KBM-7 (cell line): Measurements from ENCODE around the gene CNTLN.
"Not testable (repeated sequence)": the region's sequence is repeated elsewhere in the genome, so short reads cannot be mapped to it uniquely, and the experiment has no call there.

Source experiments
- DNase-seq: peaks from one replicate; pipeline ENCODE4 v3.0.0-alpha.2; 2015
- in situ Hi-C: fragments of 300-500 bp; cut with MboI; formaldehyde crosslinking; loops from 2 replicates; pipeline ENCODE4 v1.14.3; 2020; ENCODE audit warnings: low sequenced_read_pairs, low pct_unique_long_range_greater_than_20kb, mixed read lengths

CNTLN gene

DNA sequence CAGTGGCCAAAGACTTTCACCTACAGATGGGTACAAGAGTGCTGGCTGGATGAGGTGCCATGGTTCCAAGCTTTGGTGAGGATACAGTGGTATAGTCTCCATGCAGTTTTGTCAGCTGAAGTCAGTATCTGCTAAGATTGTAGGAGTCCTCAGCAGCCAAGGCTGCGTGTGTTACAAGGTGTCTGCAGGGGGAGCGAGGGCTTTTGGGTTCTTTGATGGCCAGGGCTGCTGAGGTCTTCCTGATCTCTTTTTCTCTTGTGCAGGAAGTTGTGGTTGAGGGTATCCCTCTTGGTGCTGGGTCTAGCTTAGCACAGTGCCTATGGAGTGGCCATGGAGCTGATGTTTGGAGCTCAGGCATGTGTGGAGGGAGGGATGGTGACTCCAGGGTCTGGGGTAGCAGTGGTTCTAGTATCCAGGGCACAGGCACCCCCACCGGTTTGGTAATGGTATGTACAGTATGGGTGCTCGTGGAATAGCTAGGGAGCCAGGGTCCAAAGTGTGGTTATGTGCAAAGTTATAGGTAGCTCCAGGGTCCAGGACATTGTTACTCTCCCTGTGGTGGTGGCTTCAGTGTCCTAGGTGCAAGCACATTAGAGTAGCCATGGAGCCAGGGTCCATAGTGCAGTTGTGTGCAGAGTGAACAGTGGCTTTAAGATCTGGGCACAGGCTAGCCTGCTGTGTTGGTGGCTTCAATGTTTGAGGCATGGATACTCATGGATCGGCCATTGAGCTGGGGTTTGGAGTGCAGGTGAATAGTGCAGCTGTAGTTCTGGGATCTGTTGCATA is 36.7 kb downstream of the CNTLN start:
- DNase-seq = no peak
- in situ Hi-C loops = no loop called here

DNA sequence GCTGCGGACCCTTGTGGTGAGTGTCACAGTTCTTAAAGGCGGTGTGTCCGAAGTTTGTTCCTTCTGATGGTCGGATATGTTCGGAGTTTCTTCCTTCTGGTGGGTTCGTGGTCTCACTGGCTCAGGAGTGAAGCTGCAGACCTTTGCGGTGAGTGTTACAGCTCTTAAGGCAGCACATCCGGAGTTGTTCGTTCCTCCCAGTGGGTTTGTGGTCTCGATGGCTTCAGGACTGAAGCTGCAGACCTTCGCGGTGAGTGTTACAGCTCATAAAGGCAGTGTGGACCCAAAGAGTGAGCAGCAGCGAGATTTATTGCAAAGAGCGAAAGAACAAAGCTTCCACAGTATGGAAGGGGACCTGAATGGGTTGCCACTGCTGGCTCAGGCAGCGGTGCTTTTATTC is 42.7 kb downstream of the CNTLN start:
- DNase-seq, in situ Hi-C loops: not testable (repeated sequence)

DNA sequence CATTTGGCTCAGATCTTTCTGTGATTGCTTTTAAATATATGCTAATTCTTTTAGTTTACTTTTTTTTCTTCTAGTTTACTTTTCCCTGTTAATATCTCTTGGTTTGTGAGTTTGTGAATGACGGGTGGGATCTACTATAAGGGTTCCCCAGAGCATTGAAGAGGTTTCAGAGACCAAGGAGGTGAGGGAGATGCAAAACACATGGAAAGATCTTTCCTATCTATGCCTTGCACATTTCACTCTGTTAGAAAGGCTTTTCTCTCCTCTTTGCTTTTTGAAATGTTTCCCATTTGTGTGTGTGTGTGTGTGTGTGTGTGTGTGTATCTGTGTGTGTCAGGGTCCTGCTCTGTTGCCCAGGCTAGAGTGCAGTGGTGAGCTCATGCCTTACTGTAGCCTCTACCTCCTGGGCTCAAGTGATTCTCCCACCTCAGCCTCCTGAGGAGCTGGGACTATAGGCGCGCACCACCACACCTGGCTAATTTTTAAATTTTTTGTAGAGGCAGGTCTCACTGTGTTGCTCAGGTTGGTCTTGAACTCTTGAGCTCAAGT is 50.7 kb downstream of the CNTLN start:
- in situ Hi-C loops = no loop called here
- DNase-seq = no peak

DNA sequence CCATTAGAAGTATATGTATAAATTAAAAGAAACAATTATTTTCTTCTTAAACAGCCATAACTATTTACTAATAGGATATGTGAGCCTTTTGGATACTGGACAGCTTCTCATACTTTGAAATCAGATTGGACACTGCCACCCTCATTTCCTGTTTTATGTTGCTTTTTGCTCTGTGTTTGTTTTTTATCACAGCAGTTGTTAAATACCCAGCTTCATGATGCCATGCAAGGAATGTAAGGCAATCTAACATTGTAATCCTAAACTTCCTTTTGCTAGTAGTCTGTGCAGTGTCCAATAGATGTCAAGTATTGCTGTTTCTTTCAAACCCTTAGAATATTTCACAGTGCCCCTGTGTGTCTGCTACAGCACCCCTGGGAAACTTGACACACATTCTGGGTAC is 56.2 kb downstream of the CNTLN start:
- no peak for DNase-seq
- in situ Hi-C loops = no loop called here

DNA sequence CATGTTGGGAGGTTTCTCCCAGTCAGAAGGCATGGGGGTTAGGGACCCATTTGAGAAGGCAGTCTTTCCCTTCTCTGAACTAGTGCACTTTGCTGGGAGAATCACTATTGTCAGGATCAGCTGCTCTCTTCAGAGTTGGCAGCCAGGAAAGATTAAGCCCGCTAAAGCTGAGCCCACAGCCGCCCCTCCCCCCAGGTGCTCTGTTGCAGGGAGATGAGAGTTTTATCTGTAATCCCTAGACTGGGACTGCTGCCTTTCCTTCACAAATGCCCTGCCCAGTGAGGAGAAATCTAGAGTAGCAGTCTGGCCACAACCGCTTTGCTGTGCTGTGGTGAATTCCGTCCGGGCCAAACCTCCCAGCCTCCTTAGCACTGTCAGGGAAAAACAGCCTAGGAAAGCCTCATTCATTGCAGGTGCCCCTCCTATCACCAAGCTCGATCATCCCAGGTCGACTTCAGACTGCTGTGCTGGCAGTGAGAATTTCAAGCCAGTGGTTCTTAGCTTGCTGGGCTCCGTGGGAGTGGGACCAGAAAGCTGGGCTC is 69.8 kb downstream of the CNTLN start:
- in situ Hi-C loops = no loop called here
- no peak for DNase-seq

DNA sequence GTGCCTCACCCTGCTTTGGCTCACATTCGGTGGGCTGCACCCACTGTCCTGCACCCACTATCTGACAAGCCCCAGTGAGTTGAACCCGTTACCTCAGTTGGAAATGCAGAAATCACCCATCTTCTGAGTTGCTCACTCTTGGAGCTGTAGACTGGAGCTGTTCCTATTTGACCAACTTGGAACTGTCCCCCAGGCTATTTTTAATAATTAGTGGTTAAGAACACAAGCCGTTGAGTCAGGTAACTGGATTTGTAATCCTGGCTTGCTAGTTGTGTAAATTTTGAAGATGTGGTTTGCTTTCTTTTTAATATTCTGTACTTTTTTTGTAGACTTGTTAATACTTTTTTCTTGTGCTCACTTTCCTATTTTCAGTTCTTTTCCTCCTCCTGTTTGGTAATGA is 81.2 kb downstream of the CNTLN start:
- in situ Hi-C loops = no loop called here
- no peak for DNase-seq

DNA sequence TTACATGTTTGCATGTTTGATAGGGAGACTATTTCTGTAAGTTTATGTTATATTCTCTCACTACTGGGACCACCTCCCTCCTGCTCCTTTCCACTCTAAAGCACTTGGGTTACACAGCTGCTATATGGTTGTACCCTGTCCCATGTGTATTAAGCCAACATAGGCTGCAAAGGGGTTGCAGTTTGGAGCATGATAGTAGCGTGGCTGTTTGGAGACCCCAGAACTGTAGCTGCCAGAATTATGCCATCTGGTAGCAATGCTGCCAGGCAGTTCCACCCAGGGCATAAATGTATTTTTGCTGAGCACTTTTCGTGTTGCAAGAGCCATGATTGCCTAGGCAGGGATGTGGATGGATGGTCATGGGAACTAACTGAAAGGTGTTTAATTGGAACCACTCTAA is 81.8 kb downstream of the CNTLN start:
- in situ Hi-C loops = no loop called here
- no peak for DNase-seq

DNA sequence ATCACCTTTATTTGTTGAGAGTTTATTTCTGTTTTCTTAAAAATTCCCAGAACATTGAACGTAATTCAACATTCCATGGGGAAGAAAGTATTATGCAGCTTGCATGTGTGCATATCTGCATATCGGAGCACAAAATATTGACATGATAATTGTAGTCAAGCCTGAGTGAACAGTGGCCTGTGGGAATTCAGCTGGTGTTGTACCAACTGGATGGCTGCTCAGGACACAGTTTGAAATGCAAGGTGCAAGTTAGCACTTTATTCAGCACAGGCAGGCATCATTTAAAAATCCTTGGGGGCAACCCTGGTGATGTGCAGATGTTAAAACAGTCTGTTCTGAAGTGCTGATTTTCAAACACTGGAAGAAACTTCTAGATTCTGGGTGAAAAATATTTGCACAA is 82.4 kb downstream of the CNTLN start:
- in situ Hi-C loops = no loop called here
- DNase-seq = no peak

DNA sequence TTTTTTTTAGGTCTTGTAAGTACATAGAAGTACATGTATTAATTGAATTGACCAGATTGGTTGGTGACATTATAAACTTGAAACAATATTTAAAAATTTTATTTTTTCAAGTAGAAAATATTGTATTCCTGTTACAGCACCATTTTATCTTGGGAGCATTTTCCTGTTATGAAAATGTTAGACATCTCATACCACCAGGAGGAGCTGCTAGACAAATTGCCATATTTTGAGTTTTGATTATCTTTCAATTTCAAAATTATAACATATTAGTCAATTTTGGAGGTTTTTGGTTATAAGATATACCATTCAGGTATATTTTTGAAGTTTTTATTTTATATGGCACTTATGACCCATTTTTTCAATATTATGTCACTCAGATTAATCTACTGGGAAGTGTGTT is 84.4 kb downstream of the CNTLN start:
- in situ Hi-C loops = no loop called here
- no peak for DNase-seq

DNA sequence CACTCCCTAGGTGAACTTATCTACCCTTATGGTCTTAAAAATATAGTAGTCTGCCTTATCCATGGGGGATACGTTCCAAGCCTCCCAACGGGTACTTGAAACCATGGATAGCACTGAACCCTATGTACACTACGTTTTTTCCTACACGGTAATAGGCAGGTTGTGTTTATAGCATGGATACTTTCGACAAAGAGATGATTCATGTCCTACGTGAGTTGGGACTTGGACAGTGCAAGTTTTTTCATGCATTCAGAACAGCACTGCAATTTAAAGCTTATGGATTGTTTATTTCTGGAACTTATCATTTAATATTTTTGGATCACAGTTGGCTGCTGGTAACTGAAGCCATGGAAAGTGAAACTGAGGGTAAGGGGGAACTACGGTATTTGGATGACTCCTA is 88.1 kb downstream of the CNTLN start:
- no peak for DNase-seq
- in situ Hi-C loops = no loop called here

DNA sequence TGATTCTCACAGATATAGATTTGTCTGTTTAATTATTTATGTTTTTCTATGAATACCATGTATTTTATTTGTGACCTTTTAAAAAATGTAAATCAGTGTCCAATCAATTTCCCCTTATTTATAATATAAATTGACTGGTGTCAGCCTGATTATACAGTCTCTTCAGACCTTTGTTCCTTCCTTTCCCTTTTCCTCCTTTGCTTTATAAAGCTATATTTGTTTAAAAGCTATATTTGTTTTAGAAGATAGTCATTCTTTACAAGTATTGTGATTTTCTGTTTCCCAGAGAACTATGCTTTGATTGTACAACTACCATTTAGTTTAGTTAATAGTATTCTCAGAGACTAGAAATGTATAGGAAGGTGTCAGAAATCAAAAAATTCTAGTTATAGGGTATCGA is 90.6 kb downstream of the CNTLN start:
- DNase-seq = no peak

DNA sequence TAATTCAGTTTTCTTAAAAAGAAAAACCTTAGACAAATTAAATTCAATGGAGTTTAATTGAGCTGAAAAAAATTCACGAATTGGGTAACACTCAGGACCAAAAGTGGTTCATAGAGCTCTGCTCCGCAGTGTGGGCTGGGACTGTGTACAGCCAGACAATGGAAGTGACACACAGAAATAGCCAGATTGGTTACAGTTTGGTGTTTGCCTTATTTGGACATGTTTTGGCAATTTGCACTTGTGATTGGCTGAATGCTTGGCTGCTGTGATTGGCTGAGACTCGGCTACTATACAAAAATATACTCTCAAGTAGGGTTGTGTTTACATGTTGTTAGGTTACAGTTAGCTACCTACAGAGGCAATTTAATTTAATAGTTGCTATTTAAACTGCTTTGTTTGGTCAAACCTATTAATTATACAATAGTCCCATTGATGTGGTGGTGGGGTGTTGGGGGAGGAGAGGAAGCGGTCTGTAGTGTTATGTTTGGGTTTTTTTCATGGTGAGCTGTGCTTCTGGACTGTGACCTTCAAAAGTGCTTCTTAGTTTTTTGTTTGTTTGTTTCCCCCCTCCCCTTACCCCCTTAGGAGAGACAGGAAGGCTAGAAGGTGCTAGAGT is 95.2 kb downstream of the CNTLN start:
- in situ Hi-C loops = no loop called here
- no peak for DNase-seq

More for the DNA sequence above, 90.6 kb downstream of the CNTLN start:
- in situ Hi-C loops = no loop called here

DNA sequence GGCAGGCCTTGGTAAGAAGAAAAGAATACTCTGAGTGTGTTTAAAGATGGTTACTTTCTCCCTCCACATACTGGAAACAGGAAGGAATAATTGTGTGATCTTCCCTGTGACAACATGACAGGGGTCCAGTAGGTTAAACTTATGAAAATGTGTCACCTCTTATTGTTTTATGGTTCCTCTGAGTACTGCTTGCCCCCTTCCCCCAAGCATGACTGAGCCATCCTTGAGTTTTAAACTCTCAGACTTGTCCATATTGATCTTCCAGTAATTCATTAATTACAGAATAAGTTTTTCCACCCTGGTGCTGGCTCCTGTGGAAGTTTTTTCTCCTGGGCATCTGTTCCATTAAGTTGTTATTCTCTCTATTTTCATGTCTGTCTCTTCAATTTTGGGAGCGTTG is 95.8 kb downstream of the CNTLN start:
- DNase-seq = no peak
- in situ Hi-C loops = no loop called here

DNA sequence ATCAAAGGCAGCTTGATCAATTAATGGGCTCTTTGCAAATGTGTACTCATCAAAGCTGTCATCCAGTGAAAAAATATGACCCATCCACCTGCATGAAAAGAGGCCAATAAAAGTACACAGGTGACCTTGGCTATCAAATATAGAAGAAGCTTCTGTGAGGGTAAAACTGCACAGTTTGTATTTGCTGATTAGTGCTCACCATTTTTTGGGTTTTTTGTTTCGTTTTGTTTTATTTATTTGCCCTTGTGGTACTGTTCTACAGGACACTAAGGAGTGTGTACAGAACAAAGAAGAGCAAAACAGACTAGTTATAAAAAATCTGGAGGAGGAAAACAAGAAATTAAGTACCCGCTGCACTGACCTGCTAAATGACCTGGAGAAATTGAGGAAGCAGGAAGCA is 101.3 kb downstream of the CNTLN start:
- in situ Hi-C loops = no loop called here
- DNase-seq = no peak

DNA sequence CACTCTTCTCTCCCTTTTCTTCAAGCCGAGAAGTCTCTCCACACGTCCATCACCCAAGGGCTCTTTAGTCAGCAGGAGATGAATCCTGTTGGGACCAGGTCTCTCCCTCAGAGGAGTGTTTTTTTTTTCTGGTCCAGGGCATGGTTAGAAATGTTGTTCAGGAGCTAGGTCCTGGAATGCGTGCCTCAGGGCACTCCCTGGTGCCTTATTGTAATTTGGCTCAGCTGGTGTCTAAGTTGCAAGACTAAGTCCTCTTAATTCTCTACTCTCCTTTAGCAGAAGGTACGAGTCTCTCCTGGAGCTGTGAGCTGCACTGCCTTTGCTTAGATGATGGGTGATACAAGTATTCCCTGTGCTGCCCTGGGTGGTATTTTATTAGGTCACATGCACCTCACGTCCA is 111.9 kb downstream of the CNTLN start:
- in situ Hi-C loops = no loop called here
- DNase-seq = no peak

DNA sequence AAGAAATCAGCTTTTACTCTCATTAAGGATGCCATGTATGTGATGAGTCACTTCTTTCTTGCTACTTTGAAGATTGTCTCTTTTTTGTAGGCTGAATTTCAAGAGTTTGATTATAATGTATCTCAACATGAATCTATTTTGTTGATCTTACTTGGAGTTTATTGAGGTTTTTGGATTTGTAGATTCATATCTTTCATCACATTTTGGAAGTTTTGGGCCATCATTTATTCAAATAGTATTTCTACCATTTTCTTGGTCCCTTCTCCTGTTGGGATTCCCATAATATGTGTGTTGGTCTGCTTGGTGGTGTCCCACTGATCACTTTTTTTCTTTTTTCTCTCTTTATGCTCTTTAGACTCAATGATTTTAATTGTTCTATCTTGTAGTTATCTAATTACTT is 116.3 kb downstream of the CNTLN start:
- in situ Hi-C loops = no loop called here
- no peak for DNase-seq

DNA sequence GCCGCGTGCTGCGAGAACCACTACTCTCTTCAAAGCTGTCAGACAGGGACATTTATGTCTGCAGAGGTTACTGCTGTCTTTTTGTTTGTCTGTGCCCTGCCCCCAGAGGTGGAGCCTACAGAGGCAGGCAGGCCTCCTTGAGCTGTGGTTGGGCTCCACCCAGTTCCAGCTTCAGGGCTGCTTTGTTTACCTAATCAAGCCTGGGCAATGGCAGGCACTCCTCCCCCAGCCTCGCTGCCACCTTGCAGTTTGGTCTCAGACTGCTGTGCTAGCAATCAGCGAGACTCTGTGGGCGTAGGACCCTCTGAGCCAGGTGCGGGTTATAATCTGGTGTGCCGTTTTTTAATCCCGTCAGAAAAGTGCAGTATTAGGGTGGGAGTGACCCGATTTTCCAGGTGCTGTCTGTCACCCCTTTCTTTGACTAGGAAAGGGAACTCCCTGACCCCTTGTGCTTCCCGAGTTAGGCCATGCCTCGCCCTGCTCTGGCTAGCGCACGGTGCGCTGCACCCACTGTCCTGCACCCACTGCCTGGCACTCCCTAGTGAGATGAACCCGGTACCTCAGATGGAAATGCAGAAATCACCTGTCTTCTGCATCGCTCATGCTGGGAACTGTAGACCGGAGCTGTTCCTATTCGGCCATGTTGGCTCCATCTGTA is 133.8 kb downstream of the CNTLN start:
- DNase-seq, in situ Hi-C loops: not testable (repeated sequence)

DNA sequence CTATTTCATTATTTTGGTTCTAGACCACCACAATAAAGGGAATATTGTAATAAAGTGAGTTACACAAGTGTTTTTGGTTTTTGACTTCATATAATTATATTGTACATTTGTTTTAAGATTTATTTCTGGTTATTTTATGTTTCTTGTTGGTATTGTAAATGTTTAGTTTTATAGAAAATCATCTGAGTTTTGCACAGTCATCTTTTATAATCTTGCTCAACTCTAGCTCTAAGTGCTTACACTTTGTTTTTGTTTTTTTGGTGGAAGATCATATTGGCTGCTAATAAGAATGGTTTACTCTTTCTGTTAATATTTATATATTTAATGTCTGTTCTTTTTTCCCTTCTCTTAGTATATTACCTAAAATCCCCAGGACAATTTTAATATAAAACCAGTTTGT is 135.0 kb downstream of the CNTLN start:
- no peak for DNase-seq
- in situ Hi-C loops = no loop called here

DNA sequence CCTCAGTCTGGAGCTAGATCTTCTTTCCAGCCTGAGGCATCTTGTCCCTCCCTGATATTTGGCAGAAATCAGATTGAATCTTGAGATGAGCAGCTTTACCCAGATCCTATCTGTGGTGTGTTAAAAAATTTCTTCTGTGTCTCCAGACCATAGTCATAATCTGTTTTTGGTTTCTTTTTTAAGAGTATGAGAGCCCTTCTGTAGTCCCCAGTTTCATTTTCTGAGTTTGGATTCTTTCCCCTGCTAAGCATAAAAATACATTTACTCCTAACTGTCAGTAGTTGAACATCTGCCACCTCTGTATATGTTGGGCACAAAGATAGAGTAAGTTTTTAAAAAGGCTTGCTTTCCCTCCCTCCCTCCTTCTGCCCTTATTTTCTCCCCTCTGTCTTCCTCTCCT is 137.7 kb downstream of the CNTLN start:
- DNase-seq = no peak
- in situ Hi-C loops = no loop called here
